ENCODE data around the gene RADIL. TPM values are rescaled to one million over a fixed set of nuclear protein-coding genes. Genes with fewer than 3 reads are reported as not detected.
"Not testable (repeated sequence)": the region's sequence is repeated elsewhere in the genome, so short reads cannot be mapped to it uniquely, and the experiment has no call there.

RADIL gene
- total RNA-seq, 1 donor from 2014 or later, result 0.86 TPM

- Mint-ChIP-seq H3K27me3 (ENCODE audit: low read depth, unreplicated experiment) (peaks cover 2% of the 10 kb centered on the region), H3K27ac (ENCODE audit: unreplicated experiment) (peak overlapping the region; percentile 90), H3K4me1 (ENCODE audit: low read depth, unreplicated experiment) (peaks cover 12% of the 10 kb centered on the region), H3K9me3 (ENCODE audit: unreplicated experiment) (no peaks in the 10 kb centered on the region), H3K36me3 (ENCODE audit: low read depth, unreplicated experiment) (peaks cover 17% of the 10 kb centered on the region), H3K4me3 (ENCODE audit: unreplicated experiment) (no peak overlapping the region)
- Histone ChIP-seq H3K4me1 (ENCODE audit: insufficient read depth, low read length) (peaks cover 14% of the 10 kb centered on the region), H3K36me3 (ENCODE audit: insufficient read depth, low read length) (no peaks in the 10 kb centered on the region), H3K27me3 (ENCODE audit: insufficient read depth, low read length) (no peaks in the 10 kb centered on the region), H3K4me2 (ENCODE audit: low read length) (peak overlapping the region; percentile 73), H3K27ac (ENCODE audit: low read depth, low read length) (peak overlapping the region; percentile 50), H3K4me3 (ENCODE audit: insufficient read depth, low read depth, low read length) (no peak overlapping the region), H4K20me1 (ENCODE audit: insufficient read depth, low read length) (peaks cover 8% of the 10 kb centered on the region), H3K9ac (ENCODE audit: low read length) (peak overlapping the region; percentile 21), H3K79me2 (ENCODE audit: insufficient read depth, low read length) (no peaks in the 10 kb centered on the region), H2AFZ (ENCODE audit: low read depth, low read length) (no peak overlapping the region), H3K9me3 (ENCODE audit: insufficient read depth, low read depth, low read length) (no peaks in the 10 kb centered on the region)
- no peak for TF ChIP-seq EZH2 (IDR thresholded peaks at IDR 0.05; ENCODE audit: insufficient read depth, low read length)
- TF ChIP-seq CTCF (IDR thresholded peaks at IDR 0.05; ENCODE audit: insufficient read depth, low read depth, low read length), result no peak
- DNase-seq (ENCODE audit: low read depth), result peak; percentile 83
- no peak for FAIRE-seq
Measured at GRCh38 chr7:4794591-4795350, 88.7 kb downstream of the RADIL start.

GRCh38 chr7:4794171-4794570, 89.3 kb downstream of the RADIL start:
- Mint-ChIP-seq H3K4me1 (ENCODE audit: low read depth, unreplicated experiment) (peaks cover 12% of the 10 kb centered on the region), H3K27ac (ENCODE audit: unreplicated experiment) (peak overlapping the region; percentile 90), H3K36me3 (ENCODE audit: low read depth, unreplicated experiment) (peaks cover 17% of the 10 kb centered on the region)
- peak overlapping the region; percentile 73 for H3K4me2 ChIP-seq (ENCODE audit: low read length)
- H3K79me2 ChIP-seq (ENCODE audit: insufficient read depth, low read length); DNase-seq (ENCODE audit: low read depth); H3K36me3 ChIP-seq (ENCODE audit: insufficient read depth, low read length); H3K4me3 ChIP-seq (ENCODE audit: insufficient read depth, low read depth, low read length); H3K9me3 ChIP-seq (ENCODE audit: insufficient read depth, low read depth, low read length); H2AFZ ChIP-seq (ENCODE audit: low read depth, low read length); H3K4me3 Mint-ChIP-seq (ENCODE audit: unreplicated experiment); H3K27me3 Mint-ChIP-seq (ENCODE audit: low read depth, unreplicated experiment); FAIRE-seq; H3K9me3 Mint-ChIP-seq (ENCODE audit: unreplicated experiment); H3K27me3 ChIP-seq (ENCODE audit: insufficient read depth, low read length); H4K20me1 ChIP-seq (ENCODE audit: insufficient read depth, low read length): not testable (repeated sequence)
- peak overlapping the region; percentile 21 for H3K9ac ChIP-seq (ENCODE audit: low read length)
- peak overlapping the region; percentile 50 for H3K27ac ChIP-seq (ENCODE audit: low read depth, low read length)
- H3K4me1 ChIP-seq (ENCODE audit: insufficient read depth, low read length), result peaks cover 14% of the 10 kb centered on the region

GRCh38 chr7:4793385-4793993, 90.0 kb downstream of the RADIL start:
- not testable (repeated sequence) for H3K9me3 ChIP-seq (ENCODE audit: insufficient read depth, low read depth, low read length); H3K36me3 ChIP-seq (ENCODE audit: insufficient read depth, low read length); H3K27ac Mint-ChIP-seq (ENCODE audit: unreplicated experiment); H3K27me3 ChIP-seq (ENCODE audit: insufficient read depth, low read length); FAIRE-seq; DNase-seq (ENCODE audit: low read depth); H3K4me3 ChIP-seq (ENCODE audit: insufficient read depth, low read depth, low read length); H3K27ac ChIP-seq (ENCODE audit: low read depth, low read length); H3K27me3 Mint-ChIP-seq (ENCODE audit: low read depth, unreplicated experiment); H4K20me1 ChIP-seq (ENCODE audit: insufficient read depth, low read length); H2AFZ ChIP-seq (ENCODE audit: low read depth, low read length); H3K4me2 ChIP-seq (ENCODE audit: low read length); H3K4me3 Mint-ChIP-seq (ENCODE audit: unreplicated experiment); H3K79me2 ChIP-seq (ENCODE audit: insufficient read depth, low read length); H3K9me3 Mint-ChIP-seq (ENCODE audit: unreplicated experiment); H3K9ac ChIP-seq (ENCODE audit: low read length)
- Mint-ChIP-seq H3K4me1 (ENCODE audit: low read depth, unreplicated experiment) (peaks cover 12% of the 10 kb centered on the region), H3K36me3 (ENCODE audit: low read depth, unreplicated experiment) (peaks cover 17% of the 10 kb centered on the region)
- peaks cover 14% of the 10 kb centered on the region for H3K4me1 ChIP-seq (ENCODE audit: insufficient read depth, low read length)
